Measurements from ENCODE around the gene ILKAP.
A peak's percentile ranks its signal among the peaks of the same experiment; 100 is the strongest.

ILKAP gene

DNA sequence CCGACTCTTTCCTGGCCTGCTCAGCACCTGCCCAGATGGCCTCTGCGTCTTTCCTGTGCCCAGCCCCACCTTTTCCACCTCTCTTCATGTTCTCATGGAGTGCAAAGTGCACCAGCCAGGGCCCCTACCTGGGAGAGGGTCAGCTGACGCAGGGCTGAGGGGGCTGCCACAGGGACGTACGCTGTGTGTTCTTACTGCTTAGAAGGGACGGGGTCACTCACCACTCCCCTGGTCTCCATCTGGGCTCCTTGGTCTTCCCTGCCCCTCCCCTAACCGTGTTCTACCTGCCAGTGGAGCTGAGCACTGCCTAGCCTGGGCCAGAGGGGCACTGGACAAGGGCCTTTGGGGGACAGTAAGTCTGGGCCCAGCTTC is 36.2 kb downstream of the ILKAP start:
- H3K4me1 Mint-ChIP-seq = peaks cover 11% of the 10 kb centered on the region
- peaks cover 35% of the 10 kb centered on the region for H3K27me3 Mint-ChIP-seq (ENCODE audit: low read depth, poor library complexity)
- no peak overlapping the region for H3K4me3 Mint-ChIP-seq
- peaks cover 28% of the 10 kb centered on the region for H3K36me3 Mint-ChIP-seq (ENCODE audit: low read depth)
- H3K9me3 Mint-ChIP-seq = no peaks in the 10 kb centered on the region
- TF ChIP-seq, protein P1, sequence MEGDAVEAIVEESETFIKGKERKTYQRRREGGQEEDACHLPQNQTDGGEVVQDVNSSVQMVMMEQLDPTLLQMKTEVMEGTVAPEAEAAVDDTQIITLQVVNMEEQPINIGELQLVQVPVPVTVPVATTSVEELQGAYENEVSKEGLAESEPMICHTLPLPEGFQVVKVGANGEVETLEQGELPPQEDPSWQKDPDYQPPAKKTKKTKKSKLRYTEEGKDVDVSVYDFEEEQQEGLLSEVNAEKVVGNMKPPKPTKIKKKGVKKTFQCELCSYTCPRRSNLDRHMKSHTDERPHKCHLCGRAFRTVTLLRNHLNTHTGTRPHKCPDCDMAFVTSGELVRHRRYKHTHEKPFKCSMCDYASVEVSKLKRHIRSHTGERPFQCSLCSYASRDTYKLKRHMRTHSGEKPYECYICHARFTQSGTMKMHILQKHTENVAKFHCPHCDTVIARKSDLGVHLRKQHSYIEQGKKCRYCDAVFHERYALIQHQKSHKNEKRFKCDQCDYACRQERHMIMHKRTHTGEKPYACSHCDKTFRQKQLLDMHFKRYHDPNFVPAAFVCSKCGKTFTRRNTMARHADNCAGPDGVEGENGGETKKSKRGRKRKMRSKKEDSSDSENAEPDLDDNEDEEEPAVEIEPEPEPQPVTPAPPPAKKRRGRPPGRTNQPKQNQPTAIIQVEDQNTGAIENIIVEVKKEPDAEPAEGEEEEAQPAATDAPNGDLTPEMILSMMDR (IDR thresholded peaks at IDR 0.05) = no peak
- no peak for DNase-seq
- H3K27ac Mint-ChIP-seq = peak overlapping the region; percentile 36

DNA sequence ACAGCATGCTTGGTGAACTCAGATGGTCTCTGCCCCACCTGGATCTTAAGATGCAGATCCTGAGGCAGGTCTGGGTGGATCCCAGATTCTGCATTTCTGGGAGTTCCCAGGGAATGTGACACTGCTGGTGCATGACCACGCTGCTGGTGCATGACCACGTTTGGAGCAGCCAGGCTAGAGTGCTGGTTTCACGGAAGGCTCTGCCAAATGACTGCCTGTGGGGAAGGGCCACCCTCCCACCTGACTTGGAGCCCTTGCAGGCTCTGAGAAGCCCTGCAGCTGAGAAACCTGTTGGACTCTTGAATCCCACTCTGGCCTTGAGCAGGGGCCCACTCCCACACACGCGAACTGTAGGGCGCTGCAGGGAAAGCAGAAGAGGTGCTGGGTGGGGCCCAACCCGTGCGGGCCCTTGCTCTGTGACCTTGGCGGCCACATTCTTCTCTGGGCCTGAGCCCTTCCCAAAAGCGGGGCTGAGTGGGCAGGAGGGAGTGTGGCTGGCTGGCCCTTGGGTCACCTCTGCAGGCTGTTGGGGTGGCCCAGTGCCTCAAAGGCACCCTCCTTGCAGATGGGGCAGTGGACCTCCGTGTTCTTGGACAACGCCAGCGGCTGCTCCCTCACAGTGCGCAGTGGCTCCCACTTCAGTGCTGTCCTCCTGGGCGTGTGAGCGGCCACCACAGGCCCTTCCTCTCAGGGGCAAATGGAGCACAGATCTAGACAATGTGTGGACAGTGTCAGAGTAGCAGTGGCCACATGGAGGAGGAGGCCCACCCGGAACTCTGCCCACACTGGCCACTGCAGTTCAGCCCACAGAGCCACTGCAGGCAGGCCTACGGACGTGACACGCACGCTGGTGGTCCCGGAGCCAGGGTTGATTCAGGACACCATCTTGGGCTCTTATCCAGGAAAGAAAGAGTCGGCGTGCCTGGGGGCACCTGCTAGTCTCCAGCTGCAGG is 36.8 kb downstream of the ILKAP start:
- H3K9me3 Mint-ChIP-seq = no peaks in the 10 kb centered on the region
- peaks cover 22% of the 10 kb centered on the region for H3K36me3 Mint-ChIP-seq (ENCODE audit: low read depth)
- TF ChIP-seq, protein P1 (IDR thresholded peaks at IDR 0.05) = no peak
- H3K4me3 Mint-ChIP-seq = no peak overlapping the region
- peaks cover 11% of the 10 kb centered on the region for H3K4me1 Mint-ChIP-seq
- no peak for DNase-seq
- H3K27me3 Mint-ChIP-seq (ENCODE audit: low read depth, poor library complexity) = peaks cover 41% of the 10 kb centered on the region
- no peak overlapping the region for H3K27ac Mint-ChIP-seq

DNA sequence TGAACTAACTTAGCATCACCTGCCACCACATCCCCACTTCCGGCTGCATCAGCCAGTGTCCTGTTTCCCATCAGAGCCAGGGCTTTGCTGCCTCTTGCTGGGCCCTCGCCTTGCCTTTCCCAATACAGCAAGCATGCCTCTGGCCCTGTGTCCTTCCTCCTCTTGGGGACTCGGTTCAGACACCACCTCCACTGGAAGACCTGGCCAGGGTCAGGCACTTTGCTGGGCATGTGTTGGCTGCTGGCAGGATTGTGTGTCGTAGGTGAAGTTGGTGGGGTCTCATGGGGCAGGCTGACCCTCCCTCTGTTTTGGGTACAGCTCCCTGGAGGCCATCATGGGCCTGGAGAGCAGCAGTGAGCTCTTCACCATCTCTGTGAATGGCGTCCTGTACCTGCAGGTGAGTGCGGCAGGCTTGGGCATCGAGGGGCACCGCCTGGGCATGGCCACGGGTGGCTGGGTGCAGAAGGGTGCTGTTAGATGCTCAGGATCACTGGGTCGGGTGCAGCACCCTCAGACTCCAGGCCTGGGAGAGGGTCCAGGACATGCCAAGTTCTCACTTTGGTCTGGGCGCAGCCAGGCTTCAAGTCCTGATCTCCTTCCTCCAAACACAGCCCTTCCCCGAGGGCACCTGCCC is 38.1 kb downstream of the ILKAP start:
- no peaks in the 10 kb centered on the region for H3K9me3 Mint-ChIP-seq
- H3K4me3 Mint-ChIP-seq = peak overlapping the region; percentile 68
- H3K36me3 Mint-ChIP-seq (ENCODE audit: low read depth) = peaks cover 12% of the 10 kb centered on the region
- TF ChIP-seq, protein P1 (IDR thresholded peaks at IDR 0.05) = no peak
- no peak for DNase-seq
- peaks cover 53% of the 10 kb centered on the region for H3K27me3 Mint-ChIP-seq (ENCODE audit: low read depth, poor library complexity)
- no peak overlapping the region for H3K27ac Mint-ChIP-seq
- peaks cover 24% of the 10 kb centered on the region for H3K4me1 Mint-ChIP-seq

DNA sequence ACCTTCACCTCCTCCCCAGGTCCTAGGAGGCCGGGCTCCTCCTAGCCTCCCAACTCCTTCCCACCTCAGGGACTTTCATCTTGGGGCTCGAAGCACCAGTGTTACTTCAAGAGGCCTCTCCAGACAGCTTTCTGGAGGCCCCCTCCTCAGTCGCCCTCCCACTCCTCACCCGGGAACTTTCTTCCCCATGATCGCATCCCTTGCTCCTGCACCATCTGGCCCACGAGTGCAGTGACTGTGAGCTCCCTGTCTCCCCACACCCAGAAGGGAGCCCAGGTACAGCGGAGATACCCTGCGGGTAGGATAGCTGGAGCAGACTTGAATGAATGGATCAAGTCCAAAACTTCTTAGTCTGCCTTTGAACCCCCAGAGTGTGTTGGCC is 38.6 kb downstream of the ILKAP start:
- no peaks in the 10 kb centered on the region for H3K9me3 Mint-ChIP-seq
- H3K27ac Mint-ChIP-seq = no peak overlapping the region
- H3K4me3 Mint-ChIP-seq = peak overlapping the region; percentile 68
- peaks cover 23% of the 10 kb centered on the region for H3K4me1 Mint-ChIP-seq
- peaks cover 58% of the 10 kb centered on the region for H3K27me3 Mint-ChIP-seq (ENCODE audit: low read depth, poor library complexity)
- TF ChIP-seq, protein P1 (IDR thresholded peaks at IDR 0.05) = no peak
- DNase-seq = no peak
- peaks cover 7% of the 10 kb centered on the region for H3K36me3 Mint-ChIP-seq (ENCODE audit: low read depth)

DNA sequence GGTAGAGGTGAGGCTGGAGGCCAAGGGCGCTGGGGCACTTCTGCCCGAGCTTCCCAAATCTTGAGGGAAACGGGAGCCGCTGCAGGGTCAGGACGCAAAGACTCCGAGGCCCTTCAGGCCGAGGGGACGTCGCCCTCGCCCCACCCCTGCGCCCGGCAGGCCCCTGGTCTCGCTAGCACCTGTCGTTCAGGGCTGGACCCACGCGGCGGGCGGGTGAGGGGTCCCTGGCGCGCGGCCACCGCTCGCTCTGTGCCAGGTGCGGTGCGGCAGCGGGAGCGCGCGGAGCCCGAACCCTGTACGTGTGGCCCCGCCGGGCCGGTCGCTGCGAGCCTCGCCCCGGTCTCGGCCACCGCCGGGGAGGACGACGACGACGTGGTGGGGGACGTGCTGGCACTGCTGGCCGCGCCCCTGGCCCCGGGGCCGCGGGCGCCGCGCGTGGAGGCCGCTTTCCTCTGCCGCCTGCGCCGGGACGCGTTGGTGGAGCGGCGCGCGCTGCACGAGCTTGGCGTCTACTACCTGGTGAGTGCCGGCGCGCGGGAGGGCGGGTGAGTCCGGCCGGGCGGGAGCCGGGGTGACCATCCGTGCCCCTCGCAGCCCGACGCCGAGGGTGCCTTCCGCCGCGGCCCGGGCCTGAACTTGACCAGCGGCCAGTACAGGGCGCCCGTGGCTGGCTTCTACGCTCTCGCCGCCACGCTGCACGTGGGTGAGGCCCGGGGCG is 39.9 kb downstream of the ILKAP start:
- Mint-ChIP-seq H3K4me1 (peaks cover 27% of the 10 kb centered on the region), H3K9me3 (no peaks in the 10 kb centered on the region), H3K36me3 (ENCODE audit: low read depth) (peaks cover 3% of the 10 kb centered on the region), H3K27ac (no peak overlapping the region), H3K4me3 (no peak overlapping the region), H3K27me3 (ENCODE audit: low read depth, poor library complexity) (peaks cover 66% of the 10 kb centered on the region)
- peak; percentile 52 for DNase-seq
- TF ChIP-seq, protein P1 (IDR thresholded peaks at IDR 0.05) = no peak
